HG03565 (cell line): Measurements from ENCODE around the gene M1AP.

Experiments used
- ATAC-seq: cut with Tn5 transposase; IDR thresholded peaks from one replicate; pipeline ENCODE4 v1.9.1; 2021; ENCODE audit warnings: mild to moderate bottlenecking, moderate library complexity; ENCODE audit not compliant: unreplicated experiment

Gene M1AP

DNA sequence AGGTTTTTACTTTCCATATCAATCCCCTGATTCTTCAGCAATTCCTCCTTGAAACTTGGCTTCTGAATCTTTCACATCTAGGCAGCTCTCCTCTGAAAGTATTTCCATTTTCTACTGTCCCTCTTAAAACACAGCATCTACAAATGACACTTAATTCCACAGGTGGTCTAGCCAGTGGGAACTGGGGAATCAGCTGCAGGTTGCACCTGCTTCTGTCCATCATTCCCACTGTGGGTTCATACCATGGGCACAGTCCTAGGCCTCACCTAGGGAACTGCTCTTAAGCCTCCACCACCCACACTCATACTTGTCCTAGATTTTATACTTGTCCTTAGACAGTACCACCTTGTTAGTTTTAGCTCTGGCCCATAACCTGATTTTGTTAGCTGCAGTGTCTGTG, 96.6 kb downstream of the M1AP start:
- no peak for ATAC-seq

DNA sequence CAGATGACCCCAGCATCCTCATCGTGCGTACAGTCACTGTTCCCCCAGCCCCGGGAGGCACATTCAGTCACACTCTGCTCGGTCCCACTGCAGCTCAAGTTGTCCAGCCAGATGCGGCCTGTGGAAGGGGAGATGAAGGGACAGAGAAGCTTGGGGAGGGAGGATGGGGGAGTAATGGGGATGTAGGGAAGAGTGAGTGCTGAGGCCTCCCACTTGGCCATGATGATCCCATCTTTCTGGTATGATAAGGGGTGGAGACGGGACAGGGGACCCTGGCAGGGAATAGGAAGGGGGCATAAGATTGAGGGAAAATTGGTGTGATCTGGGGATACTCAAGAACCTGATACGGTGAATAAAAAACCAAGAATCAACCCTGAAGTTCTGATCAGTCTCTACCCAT, 97.9 kb downstream of the M1AP start:
- ATAC-seq: no peak

DNA sequence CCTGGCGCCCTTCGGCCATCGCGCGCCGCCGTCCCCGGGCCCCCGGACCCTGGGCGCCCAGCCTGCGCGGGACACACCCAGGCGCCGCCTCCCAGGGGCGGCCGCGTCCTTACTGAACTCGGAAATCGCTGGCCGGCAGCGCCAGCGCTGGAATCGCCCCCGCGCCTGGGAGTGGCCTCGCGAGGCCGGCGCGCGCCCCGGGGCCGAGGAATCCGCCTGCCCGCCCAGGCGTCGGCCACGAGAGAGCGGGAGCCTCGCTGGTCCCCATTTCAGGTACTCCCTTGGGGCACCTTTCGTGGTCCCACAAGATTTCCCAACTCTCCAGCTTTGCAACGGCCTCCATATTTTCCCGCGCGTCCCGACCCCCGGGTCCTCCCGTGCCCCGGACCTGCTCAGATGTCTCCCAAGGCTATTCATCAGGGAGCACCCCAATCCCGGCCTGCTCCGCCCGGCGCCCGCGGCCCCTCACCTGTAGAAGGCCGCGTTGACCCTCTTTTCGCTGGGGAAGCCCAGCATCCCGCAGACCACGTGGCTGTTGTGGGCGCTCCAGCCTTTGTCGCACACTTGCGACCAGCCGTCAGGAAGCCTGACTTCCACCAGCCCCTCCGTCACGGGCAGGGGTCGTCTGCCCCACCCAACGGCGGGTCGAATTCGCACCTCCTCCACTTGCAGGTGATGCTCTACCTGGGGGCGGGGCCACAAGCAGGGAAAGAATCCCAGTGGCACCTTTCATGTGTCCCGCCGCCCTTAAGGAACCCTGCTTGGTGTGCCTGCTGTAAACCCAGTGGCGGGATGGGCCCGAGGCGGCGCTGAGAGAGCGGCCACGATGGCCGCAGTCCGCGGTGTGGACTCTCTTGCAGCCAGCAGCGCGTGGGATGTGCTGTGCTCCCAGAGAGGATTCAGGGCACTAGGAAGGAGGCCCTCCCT, 99.0 kb downstream of the M1AP start:
- no peak for ATAC-seq

DNA sequence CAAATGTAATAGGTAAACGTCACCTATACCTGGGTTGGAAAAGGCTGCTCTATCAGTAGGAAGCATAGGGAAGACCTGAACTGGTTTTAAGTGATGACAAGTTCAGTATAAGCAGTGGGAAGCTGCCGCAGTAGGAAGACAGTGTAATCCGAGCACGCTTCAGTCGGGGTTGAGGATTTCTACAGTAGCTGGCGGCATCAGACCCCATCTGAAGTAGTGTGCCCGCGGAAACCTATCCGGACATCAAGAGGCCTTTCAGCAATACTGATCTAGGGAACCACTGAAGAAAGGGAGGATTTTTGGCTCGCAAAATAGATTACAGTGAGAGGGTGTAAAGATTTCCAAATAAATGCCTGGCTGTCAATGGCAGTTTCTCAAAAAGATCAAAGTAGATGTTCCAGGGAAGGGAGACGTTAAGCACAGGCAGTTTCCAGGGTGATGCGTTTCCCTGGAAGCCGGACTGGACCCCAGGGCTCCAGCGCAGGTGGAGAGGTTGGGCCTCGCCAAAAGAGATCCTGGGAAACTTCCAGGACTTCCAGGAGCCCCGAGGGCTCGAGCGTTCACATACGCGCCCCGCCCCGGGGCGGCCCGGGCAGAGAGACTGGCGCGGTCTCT, 99.7 kb downstream of the M1AP start:
- ATAC-seq: no peak

DNA sequence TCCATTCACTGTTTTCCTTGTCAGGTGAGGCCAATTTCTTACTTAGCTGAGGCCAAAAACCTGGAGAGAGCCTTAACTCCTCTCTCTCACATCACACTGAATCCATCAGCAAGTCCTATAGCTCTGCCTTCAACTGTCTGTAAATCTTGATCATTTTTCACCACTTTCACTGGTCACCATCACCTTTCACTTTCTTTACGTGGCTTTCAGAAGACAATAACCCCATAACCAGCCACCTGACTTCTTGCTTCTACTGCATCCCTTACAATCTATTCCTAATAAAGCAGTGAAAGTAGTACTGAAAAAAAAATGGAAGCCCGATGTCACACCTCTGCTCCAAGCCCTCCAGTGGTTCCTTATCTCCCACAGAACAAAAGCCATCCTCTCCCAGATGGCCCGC, 102.1 kb downstream of the M1AP start:
- no peak for ATAC-seq

DNA sequence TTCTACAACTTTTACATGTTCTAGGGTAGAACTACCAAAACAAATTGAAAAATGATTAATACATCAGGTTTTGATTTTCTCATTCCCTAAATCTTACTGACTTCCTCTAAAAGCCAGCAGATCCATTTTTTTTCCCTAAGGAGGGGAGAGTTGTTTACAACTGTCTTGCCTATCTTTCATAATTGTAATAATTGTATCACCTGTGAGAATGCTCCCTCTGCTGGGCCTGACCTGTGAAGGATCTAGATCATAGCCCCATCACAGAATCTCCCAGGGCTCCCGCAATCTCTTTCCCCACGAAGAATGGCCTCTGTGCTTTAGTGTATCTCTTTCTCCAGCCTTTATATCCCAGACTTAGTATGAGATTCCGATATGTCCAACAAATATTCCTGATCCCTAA, 103.5 kb downstream of the M1AP start:
- no peak for ATAC-seq

DNA sequence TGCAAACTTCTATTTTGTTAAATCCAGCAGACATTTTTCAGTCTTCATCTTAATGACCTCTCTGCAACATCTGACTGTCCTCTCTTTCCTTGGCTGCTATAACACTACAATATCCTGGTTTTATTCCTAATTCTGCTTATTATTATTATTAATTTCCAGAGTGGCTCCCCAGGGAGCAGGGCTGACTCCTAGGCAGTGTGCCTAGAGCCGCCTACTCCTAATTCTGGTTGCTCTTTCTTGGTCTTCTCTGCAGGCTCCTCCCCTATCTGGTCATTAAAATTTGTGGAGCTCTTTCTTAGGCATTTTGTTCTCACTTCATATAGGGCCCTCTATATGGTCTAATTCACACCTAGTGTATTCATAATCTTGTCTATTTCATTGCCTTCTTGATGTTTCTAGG, 105.2 kb downstream of the M1AP start:
- ATAC-seq: no peak

DNA sequence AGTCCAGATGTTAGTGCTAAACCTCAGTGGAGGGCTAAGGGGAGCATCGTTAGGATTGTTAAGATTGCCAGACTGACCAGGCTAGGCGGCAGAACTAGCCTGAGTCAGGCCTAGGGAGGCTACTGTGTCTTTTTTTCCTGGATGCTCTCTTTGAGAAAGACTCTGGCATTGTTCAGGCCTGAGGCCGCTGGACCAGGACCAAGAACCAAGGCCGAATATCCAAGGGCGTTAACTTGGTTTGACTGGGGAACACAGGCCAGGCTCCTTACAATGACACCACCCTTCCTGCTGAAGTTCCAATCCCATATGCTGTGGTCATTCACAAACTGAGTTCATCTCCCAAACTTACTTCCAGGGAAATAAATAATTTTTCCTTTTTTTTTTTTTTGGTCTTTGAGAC, 107.8 kb downstream of the M1AP start:
- ATAC-seq: no peak

DNA sequence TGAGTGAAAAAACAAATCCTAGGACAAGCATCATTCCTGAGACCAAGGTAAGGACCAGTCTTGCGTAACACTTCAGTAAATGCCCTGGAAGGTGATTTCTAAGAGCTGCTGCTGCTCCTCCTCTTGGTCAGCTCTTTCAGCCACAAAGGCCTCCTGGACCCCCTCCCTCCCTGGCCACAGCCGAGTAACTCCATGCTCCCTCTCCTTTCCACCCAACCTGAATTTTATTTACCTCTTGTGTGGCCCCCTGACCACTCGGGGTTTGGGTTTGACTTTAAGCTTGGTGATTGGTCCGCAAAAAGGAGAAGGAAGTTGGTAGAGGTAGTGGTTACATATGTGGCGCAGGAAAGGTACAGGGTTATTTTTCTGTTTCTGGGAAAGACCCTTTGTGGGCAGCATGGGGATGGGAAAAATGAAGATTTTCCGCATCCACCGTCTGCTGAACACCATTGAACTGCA, 109.2 kb downstream of the M1AP start:
- ATAC-seq: peak; percentile 59

DNA sequence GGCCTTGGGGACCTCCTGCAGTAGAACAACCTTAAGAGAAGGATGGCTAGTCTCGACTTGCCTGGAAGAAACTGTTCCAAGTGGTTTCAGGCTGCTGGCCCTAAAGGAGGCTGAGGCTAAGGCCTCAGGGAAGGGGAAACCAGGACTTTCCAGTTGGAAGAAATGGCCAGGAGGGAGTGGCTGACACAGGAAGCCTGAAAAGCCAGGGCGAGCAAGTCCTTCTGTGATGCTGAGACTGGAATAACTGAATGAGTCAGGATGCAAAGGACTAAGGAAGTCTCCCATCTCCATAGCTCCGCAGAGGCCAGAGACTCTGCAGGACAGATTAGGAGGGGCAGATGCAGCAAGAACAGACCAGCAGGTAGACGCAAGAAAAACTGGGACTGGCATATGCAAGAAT, 111.0 kb downstream of the M1AP start:
- ATAC-seq: no peak

DNA sequence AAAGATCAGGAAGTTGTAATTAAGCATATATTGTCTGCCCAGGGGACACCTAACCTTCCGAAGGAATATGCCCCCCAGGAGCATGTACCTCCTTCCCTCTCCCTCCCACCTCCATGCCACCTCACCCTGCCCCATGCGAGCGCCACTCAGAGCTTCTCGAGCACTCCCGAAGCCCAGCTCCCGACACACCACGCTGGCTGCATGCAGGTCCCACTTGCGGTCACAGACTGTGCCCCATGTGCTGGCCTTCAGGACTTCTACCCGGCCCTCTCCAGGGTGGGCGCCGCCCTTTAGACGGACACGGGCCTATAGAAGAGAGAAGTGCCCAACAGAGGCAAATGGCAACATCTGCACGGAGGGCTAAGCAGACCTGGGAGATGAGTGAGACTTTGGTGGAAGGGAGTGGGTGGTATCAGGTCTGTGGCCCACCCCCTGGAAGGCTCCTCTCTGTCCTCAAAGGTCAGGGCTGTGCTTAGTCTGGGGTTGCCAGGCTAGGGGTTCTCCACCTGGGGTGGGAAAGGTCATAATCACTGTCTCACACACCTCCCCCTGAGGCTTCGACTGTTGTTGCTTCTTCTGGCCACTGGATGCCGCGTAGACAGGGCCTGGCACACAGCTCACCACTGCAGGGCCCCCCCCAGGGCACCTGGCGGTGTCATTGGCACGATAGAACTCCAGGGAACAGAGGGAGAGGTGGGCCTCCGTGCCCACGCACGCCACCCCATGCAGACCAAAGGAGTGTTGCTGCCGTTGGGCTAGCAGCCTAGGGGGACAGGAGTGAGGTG, 111.8 kb downstream of the M1AP start:
- ATAC-seq: no peak

DNA sequence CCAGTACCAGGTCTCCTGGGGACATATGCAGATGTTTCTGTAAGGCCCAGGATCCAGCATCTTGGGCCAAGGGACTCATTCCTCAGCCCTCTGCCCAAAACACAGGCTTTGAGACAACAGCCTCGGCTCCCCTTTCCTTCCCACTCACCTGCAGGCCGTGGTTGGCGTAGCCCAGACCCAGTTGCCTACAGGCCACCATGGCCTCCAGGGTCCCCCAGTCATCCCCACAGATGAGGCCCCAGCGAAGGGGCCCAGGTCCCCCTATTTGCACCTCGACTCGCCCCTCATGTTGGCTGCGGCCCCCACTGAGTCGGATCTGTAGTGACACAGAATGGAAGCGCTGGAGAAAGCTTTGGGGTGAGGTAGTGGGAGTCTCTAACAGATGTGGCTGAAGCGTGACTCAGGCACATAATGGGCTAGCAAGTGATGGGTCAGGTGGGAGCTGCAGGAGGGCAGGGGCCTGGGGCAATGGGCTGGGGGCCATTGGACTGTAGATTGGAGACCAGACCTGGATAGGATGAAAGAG, 112.6 kb downstream of the M1AP start:
- ATAC-seq: no peak

DNA sequence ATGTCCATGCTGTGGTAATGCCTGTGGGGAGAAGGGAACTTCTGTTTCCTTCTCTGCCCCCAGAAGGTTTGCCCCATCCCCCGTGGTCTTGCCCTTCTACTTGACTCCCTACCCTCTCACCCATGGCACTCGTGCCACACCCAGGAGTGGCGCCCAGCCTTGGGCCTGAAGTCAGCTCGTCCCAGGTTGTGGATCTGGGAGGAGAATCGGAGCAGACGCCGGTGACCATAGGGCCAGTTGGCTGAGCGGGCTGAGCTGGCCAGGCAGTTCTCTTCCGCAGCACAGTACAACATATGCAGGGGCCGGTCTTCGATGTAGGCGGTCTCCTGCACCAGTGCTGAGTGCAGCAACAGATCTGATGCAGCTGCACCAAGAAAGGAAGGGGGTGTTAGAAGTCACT, 113.7 kb downstream of the M1AP start:
- no peak for ATAC-seq

DNA sequence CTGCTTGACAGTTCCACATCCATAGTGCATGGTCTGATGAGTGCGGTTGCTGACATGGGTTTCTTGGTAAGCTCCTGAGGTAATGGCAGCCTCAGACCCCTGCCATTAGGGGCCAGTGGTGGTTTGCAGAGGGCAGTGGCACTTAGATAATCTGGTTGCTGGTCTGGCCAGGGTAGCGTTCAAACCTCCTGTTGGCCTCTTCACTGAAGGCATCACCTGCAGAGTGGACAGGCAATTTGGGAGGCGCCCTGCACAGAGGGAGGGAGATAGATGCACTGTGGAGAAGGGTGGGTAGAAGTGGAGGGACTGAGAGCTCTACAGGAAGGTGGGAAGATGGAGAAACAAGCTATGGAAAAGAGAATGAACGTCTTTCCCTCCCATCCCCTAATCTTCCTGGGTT, 114.7 kb downstream of the M1AP start:
- ATAC-seq: no peak

DNA sequence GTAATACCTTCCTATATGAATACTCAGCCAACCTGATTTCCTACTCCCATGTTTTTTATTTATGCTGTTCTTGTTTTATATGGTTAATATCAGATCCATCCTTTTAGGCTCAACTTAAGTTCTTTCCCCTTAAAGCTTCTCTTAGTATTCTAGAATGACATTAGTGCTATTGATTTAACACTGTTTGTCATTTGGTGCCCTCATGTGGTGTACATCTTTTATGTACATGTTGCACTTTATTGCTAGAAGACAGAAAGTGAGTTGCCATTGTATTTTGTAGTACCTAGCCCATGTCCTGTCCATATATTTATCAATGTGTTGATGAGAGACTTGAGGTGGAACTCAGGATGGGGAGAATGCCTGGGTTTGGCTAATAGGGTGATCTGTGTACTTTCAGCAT, 115.9 kb downstream of the M1AP start:
- no peak for ATAC-seq

DNA sequence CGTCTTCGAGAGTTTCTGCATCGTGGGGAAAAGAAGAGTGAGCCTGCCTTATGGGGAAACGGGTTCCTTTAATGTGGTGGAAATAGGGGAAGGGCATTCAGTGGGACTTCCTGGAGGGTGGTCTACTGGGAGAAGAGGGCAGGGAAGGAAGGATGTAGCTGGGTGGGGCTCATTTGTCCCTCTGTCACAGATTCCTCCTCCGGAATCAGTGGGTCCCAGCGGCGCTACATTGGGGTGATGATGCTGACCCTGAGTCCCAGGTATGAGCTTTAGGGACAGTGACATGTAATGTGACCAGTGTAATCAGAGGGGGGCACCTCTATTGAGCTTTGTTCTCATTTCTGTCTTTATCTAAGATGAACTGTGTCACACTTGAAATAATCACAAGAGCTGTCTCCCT, 116.5 kb downstream of the M1AP start:
- ATAC-seq: no peak

DNA sequence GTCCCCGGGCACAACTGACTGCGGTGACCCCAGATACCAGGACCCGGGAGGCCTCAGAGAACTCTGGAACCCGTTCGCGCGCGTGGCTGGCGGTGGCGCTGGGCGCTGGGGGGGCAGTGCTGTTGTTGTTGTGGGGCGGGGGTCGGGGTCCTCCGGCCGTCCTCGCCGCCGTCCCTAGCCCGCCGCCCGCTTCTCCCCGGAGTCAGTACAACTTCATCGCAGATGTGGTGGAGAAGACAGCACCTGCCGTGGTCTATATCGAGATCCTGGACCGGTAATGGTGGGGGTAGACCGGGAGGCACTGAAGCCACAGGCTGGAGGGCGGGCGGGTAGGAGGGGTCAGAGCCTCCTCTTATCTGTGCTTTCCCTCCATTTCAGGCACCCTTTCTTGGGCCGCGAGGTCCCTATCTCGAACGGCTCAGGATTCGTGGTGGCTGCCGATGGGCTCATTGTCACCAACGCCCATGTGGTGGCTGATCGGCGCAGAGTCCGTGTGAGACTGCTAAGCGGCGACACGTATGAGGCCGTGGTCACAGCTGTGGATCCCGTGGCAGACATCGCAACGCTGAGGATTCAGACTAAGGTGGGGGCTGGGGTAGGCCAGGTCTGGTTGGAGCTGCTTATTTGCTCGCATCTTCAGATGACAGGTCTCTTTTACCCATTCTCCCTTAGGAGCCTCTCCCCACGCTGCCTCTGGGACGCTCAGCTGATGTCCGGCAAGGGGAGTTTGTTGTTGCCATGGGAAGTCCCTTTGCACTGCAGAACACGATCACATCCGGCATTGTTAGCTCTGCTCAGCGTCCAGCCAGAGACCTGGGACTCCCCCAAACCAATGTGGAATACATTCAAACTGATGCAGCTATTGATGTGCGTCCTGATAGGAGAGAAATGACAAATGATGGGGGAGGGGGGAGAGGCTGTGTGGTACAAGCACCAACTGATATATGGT, 117.6 kb downstream of the M1AP start:
- ATAC-seq: peak; percentile 26

DNA sequence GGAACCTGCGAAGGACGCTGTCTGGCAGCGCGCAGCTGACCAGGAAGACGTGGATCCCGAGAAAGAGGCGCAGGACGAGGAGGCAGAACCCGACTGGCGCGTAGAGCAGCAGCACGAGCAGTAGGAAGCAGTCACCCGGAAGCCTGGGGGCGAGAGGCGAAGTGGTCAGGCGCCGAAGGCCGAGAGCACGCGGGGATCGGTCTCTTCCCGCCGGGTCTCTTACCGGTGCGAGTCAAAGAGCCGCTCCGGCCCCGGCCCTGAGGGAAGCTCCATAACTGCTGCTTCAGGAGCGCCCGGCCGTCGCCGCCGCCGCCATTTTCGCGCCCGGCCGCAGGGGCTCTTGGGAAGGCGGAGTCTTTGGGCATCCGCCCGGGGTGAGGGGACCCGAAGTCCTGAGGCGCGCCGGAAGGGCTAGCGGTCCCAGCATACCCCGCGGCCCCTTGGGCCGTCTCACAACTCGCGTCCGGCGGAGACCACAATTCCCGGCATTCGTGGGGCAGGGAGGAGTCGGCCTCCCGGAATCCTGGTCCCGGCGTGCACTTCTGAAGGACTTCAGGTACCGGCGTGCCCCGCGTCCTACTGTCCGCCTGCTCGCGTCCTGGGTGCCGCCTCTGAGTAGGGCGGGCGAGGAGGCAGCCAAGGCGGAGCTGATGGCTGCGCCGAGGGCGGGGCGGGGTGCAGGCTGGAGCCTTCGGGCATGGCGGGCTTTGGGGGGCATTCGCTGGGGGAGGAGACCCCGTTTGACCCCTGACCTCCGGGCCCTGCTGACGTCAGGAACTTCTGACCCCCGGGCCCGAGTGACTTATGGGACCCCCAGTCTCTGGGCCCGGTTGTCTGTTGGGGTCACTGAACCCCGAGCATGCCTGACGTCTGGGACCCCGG, 118.5 kb downstream of the M1AP start, which contains the start of the genes AUP1 and HTRA2:
Gene AUP1, minus strand, starts transcription at position 350 of the 882 bp plus-strand sequence. Its CDS starts 77 bp downstream, at position 273.
Gene HTRA2, plus strand, starts transcription at position 577 of the 882 bp plus-strand sequence. Its CDS starts 74 bp downstream, at position 651.
- ATAC-seq: peak; percentile 64
